GM12892 (cell line): ENCODE results near the gene PDZRN3.

Experiments
- POLR2A ChIP-seq: IDR thresholded peaks from 2 replicates; pipeline ENCODE4 v1.6.1; 2011; ENCODE audit warnings: low read depth, low read length, control low read depth
- POLR2AphosphoS5 ChIP-seq: IDR thresholded peaks from 2 replicates; pipeline ENCODE4 v1.6.1; 2011; ENCODE audit warnings: low read depth, low read length, control low read depth

DNA sequence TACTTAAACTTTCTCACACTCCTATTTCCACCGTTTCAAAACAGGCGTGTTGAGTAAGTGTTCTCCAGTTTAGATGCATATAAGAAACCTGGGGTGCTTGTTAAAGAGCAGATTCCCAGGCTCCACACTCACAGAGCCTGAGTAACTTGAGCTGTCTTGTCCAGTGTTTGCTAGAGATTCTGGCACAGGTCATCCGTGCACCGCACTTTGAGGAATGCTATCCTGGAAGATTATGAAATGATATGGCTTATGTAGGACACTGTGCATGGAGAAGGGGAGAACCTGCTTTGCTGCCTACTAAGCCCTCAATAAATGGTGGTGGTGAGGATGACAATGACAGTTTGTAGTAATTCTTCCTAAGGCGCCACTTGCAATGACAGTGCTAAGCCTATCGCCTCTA is 273.7 kb downstream of the PDZRN3 start:
- TF ChIP-seq POLR2A: no peak
- no peak for TF ChIP-seq POLR2AphosphoS5
